Small intestine (tissue), 16 donors: ENCODE results near the gene CTSV. TPM values are rescaled to one million over a fixed set of nuclear protein-coding genes. Genes with fewer than 3 reads are reported as not detected.
"Not testable (repeated sequence)": the region's sequence is repeated elsewhere in the genome, so short reads cannot be mapped to it uniquely, and the experiment has no call there.

Experiments used
- DNase-seq, 2 donors: peaks; one replicate each; pipeline versions ENCODE4 v3.0.0 to v3.0.0-alpha.2; 2013
- FAIRE-seq: peaks from 2 replicates; lab custom pipeline; 2012; peaks lifted over from hg19 to GRCh38; lab: Jason Lieb, UNC
- H3K27ac ChIP-seq, 3 donors: one replicate each; pipeline ENCODE4 v1.5.1; 2013; ENCODE audit warnings: low read length in 2 of 3, mild to moderate bottlenecking in 2 of 3, control low read depth in 1 of 3, inconsistent platforms in 1 of 3, low read depth in 1 of 3, moderate library complexity in 1 of 3
- H3K27me3 ChIP-seq, 3 donors: one replicate each; pipeline ENCODE4 v1.6.1; 2013; ENCODE audit warnings: low read length in 3 of 3, inconsistent platforms in 1 of 3; ENCODE audit not compliant: control insufficient read depth in 3 of 3, insufficient read depth in 3 of 3
- H3K36me3 ChIP-seq, 3 donors: one replicate each; pipeline ENCODE4 v1.6.1; 2013; ENCODE audit warnings: low read length in 3 of 3, inconsistent platforms in 1 of 3, low read depth in 1 of 3, mild to moderate bottlenecking in 1 of 3, moderate library complexity in 1 of 3; ENCODE audit not compliant: control insufficient read depth in 3 of 3, insufficient read depth in 2 of 3
- H3K4me1 ChIP-seq, 3 donors: one replicate each; pipeline ENCODE4 v1.6.1; 2013; ENCODE audit warnings: low read length in 2 of 3, inconsistent platforms in 1 of 3, low read depth in 1 of 3, mild to moderate bottlenecking in 1 of 3, moderate library complexity in 1 of 3; ENCODE audit not compliant: control insufficient read depth in 3 of 3, insufficient read depth in 2 of 3
- H3K4me3 ChIP-seq, 3 donors: one replicate each; pipeline ENCODE4 v1.5.1; 2013; ENCODE audit warnings: low read length in 3 of 3, control low read depth in 1 of 3, inconsistent platforms in 1 of 3, low read depth in 1 of 3, mild to moderate bottlenecking in 1 of 3, moderate library complexity in 1 of 3
- H3K9me3 ChIP-seq, 2 donors: one replicate each; pipeline ENCODE4 v1.6.1; 2013; ENCODE audit warnings: low read depth in 1 of 2, low read length in 1 of 2; ENCODE audit not compliant: control insufficient read depth in 2 of 2, insufficient read depth in 1 of 2
- WGBS, 3 donors: extraction: QIAGEN DNeasy Blood & Tissue Kit; methylation state at CpG; one replicate each; pipeline ENCODE4 v1.1.7; 2013; 5-methylcytosine and 5-hydroxymethylcytosine counted together
- long read RNA-seq, 10 donors: transcript quantifications; one replicate each; lab custom pipeline, GENCODE V29; 2026
- polyA plus RNA-seq, 4 donors: library from polyadenylated mRNA; stranded (reverse) in 3 of 4; unstranded in 1 of 4; fragments of 200-250 nt in 3 of 4; fragments of 120-200 nt in 1 of 4; gene quantifications; one replicate each; pipeline versions ENCODE4 v1.2.1 to v1.2.3, GENCODE V29; 2013
- donor health status: healthy with polysubstance abuse.
- donor health status: control.
- donor health status: control.
- donor health status: Bipolar disorder and iron deficiency.
- donor health status: healthy.

CTSV gene
- 100 to 1,000 TPM in 1 of 4 donors, 1 to 10 TPM in 1, under 1 TPM in 2; 0.27 to 171 (median 0.89) TPM for polyA plus RNA-seq
- long read RNA-seq, donor 1, transcript CTSV-201 (8 exons, 1,546 nt): major isoform, 215 of 830 reads
- long read RNA-seq, donor 1, partial matches to known transcripts: 599 of 830 reads
- long read RNA-seq, donor 1, other reads (novel, unspliced or antisense): 16 of 830 reads
- long read RNA-seq, donor 2, partial matches to known transcripts: 0 of 2 reads
- long read RNA-seq, donor 2, other reads (novel, unspliced or antisense): 0 of 2 reads
- long read RNA-seq, donor 3, partial matches to known transcripts: 0 of 1 reads
- long read RNA-seq, donor 3, other reads (novel, unspliced or antisense): 0 of 1 reads
- long read RNA-seq, donor 4: 0 reads
- long read RNA-seq, donor 5, transcript CTSV-201 (8 exons, 1,546 nt): major isoform, 7 of 25 reads
- long read RNA-seq, donor 5, partial matches to known transcripts: 18 of 25 reads
- long read RNA-seq, donor 5, other reads (novel, unspliced or antisense): 0 of 25 reads
- long read RNA-seq, donor 6, transcript CTSV-201 (8 exons, 1,546 nt): major isoform, 6 of 29 reads
- long read RNA-seq, donor 6, partial matches to known transcripts: 23 of 29 reads
- long read RNA-seq, donor 6, other reads (novel, unspliced or antisense): 0 of 29 reads
- long read RNA-seq, donor 7, partial matches to known transcripts: 0 of 2 reads
- long read RNA-seq, donor 7, other reads (novel, unspliced or antisense): 0 of 2 reads
- long read RNA-seq, donor 8: 0 reads
- long read RNA-seq, donor 9: 0 reads
- long read RNA-seq, donor 10, transcript CTSV-201 (8 exons, 1,546 nt): major isoform, 9 of 14 reads
- long read RNA-seq, donor 10, partial matches to known transcripts: 5 of 14 reads
- long read RNA-seq, donor 10, other reads (novel, unspliced or antisense): 0 of 14 reads

GRCh38 chr9:97038611-97039513 lies at the start of gene CTSV:
Gene CTSV (minus strand): TSS chr9:97039142. CDS start chr9:97038043, 1,099 bp downstream.
- peak within 1 kb of the TSS; percentile 31 to 77 (median 51) for H3K4me3 ChIP-seq
- no peaks in the 10 kb centered on the region for H3K36me3 ChIP-seq
- DNase-seq (peak; percentile 92 to 97), FAIRE-seq (no peak)
- no peaks in the 10 kb centered on the region for H3K9me3 ChIP-seq
- H3K27ac ChIP-seq: peak within 1 kb of the TSS in 1 of 3 donors; percentile 75
- 1 to 2% (median 2%) methylated on average over 60 to 80 of the region's 80 CpGs for WGBS, 3 donors
- H3K4me1 ChIP-seq: peaks cover 0 to 16% (median 0%) of the 10 kb centered on the region in 3 donors
- peaks cover 0 to 12% (median 6%) of the 10 kb centered on the region in 3 donors for H3K27me3 ChIP-seq

DNA sequence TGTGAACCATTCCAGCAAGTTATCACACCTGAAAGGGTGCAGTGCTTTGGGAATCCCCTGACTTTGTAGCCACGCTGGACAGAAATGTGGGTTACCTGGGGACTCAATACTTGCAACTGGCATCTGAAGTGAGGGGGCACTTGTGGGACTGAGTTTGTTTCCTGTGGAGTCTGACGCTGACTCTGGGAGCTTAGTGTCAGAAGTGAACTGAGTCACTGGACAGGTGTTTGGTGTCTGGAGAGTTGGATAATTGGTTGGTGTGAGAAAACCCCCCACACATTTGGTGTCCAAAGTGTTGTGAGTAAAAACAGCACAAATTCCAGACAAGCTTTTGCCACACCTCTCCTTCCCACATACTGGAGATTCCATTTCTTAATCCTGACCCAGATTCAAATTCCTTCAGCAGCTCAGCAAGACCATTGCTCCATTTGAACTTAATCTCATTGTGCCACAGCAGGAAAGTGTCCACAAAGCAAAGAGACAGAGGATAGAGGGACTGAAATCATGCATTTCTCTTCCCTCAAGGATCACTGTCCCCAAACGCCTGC lies 48.8 kb upstream of the CTSV start:
- H3K4me3 ChIP-seq, H3K27ac ChIP-seq, H3K9me3 ChIP-seq, FAIRE-seq, DNase-seq, H3K4me1 ChIP-seq, H3K27me3 ChIP-seq, H3K36me3 ChIP-seq: not testable (repeated sequence)
- 58 to 65% (median 59%) methylated on average over 3 of the region's 3 CpGs for WGBS, 3 donors

GRCh38 chr9:97084562-97084991 lies 45.6 kb upstream of the CTSV start:
- H3K9me3 ChIP-seq, H3K4me3 ChIP-seq, DNase-seq, H3K4me1 ChIP-seq, H3K36me3 ChIP-seq, FAIRE-seq, H3K27ac ChIP-seq, H3K27me3 ChIP-seq: not testable (repeated sequence)
- WGBS, 3 donors: 77 to 89% (median 80%) methylated on average over 6 of the region's 6 CpGs

DNA sequence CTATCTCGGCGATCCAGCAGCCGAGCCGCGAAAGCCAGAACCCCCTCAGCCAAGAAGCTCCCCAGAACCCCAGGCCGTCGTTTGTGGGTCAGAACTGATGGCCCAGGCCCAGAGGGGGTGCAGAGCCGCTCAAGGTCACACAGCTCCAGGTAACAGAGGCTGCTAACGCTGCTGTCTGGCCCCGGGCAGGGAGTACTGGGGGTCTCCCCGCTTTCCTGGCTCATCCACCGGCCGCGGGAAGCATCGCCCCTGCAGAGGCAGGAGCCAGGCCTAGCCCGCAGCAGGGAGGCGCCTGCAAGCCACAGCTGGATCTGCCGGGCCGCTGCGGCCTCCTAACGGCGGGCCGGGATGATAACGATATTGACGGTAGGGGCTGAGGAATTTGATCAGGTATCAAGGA lies 39.4 kb upstream of the CTSV start:
- DNase-seq (no peak), FAIRE-seq (no peak)
- peaks cover 2 to 48% (median 18%) of the 10 kb centered on the region in 3 donors for H3K27me3 ChIP-seq
- H3K4me3 ChIP-seq: no peak overlapping the region
- WGBS, 3 donors: 49 to 51% (median 50%) methylated on average over 25 of the region's 25 CpGs
- H3K4me1 ChIP-seq: peaks cover 0 to 4% (median 0%) of the 10 kb centered on the region in 3 donors
- H3K27ac ChIP-seq: no peak overlapping the region
- H3K36me3 ChIP-seq: no peaks in the 10 kb centered on the region
- no peaks in the 10 kb centered on the region for H3K9me3 ChIP-seq

- H3K4me3 ChIP-seq: no peak overlapping the region
- H3K36me3 ChIP-seq: no peaks in the 10 kb centered on the region
- FAIRE-seq: no peak
- H3K4me1 ChIP-seq: peaks cover 0 to 4% (median 0%) of the 10 kb centered on the region in 3 donors
- 59 to 73% (median 62%) methylated on average over 37 of the region's 37 CpGs for WGBS, 3 donors
- H3K27me3 ChIP-seq: peaks cover 2 to 48% (median 20%) of the 10 kb centered on the region in 3 donors
- DNase-seq: no peak
- no peak overlapping the region for H3K27ac ChIP-seq
- H3K9me3 ChIP-seq: no peaks in the 10 kb centered on the region
Observed at GRCh38 chr9:97077452-97078295, 38.7 kb upstream of the CTSV start.

DNA sequence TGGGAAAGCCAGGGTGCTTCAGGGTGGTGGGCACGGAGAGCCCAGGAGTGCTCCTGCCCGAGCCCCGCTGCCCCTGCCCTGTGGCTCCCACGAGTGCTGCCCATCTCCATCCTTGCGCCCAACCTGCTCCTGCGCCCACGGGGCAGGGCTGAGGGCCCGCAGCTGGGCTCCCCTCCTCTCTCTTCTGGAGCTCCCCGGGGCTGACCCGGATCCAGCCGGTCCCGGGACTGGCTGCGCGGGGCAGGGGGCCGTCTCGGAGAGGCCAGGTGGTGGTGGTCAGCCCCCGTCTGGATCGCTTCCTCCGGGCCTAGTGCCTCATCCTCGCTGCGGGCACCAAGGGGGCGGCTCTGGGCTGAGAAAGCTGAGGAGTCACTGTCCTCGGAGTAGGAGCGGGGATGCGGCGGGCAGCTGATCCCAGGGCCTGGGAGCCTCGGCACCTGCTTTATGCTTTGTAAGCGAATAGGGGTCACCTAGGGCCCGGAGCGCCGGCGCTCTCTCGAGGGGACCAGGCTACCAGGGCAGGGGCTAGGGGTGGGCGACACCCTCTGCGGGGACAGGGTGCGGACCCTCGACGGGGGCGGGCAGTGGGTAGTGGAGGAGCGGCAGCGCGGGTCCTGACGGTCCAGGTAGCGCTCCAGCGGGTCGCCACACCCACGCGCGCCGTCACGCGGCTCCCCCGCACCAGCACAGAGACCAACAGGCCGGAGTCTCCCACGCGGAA lies 37.9 kb upstream of the CTSV start:
- peaks cover 2 to 48% (median 24%) of the 10 kb centered on the region in 3 donors for H3K27me3 ChIP-seq
- FAIRE-seq: not testable (repeated sequence)

More for the DNA sequence above, 37.9 kb upstream of the CTSV start:
- H3K9me3 ChIP-seq, H3K4me1 ChIP-seq, H3K4me3 ChIP-seq, H3K27ac ChIP-seq, H3K36me3 ChIP-seq: not testable (repeated sequence)
- WGBS, 3 donors: 18 to 27% (median 23%) methylated on average over 51 to 56 of the region's 56 CpGs
- peak in 1 of 2 donors; percentile 15 for DNase-seq
